GM18861 (cell line): ENCODE measurements around the gene MBLAC1.

Experiments used
- ATAC-seq: cut with Tn5 transposase; IDR thresholded peaks from one replicate; pipeline ENCODE4 v1.9.1; 2021; ENCODE audit not compliant: unreplicated experiment

The MBLAC1 gene

DNA sequence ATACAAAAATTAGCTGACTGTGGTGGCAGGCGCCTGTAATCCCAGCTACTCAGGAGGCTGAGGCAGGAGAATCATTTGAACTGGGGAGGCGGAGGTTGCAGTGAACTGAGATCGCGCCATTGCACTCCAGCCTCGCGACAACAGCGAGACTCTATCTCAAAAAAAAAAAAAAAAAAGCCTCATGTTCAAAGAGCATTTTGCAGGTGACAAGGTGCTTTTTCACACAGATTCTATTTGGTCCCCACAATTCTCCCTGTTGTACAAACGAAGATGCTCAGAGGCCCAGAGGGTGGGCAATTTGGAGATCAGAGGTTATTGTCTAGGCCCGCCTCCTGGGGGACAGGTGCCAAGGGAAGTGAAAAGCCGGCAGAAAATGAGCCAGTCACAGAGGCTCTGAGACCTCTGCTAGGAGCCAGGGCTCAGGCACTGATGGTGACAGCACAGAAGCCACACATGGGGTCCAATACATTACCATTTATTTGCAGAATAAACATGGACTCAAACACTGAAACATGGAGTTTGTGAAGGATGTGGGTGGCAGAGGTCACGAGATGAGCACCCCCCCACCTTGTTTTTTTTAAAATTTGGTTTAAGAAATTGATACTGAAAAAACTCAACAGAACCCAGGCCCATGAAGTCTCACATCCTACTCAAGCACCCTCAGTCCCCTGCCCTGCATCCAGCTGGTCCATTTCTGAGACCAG is 42.5 kb downstream of the MBLAC1 start:
- ATAC-seq: no peak

DNA sequence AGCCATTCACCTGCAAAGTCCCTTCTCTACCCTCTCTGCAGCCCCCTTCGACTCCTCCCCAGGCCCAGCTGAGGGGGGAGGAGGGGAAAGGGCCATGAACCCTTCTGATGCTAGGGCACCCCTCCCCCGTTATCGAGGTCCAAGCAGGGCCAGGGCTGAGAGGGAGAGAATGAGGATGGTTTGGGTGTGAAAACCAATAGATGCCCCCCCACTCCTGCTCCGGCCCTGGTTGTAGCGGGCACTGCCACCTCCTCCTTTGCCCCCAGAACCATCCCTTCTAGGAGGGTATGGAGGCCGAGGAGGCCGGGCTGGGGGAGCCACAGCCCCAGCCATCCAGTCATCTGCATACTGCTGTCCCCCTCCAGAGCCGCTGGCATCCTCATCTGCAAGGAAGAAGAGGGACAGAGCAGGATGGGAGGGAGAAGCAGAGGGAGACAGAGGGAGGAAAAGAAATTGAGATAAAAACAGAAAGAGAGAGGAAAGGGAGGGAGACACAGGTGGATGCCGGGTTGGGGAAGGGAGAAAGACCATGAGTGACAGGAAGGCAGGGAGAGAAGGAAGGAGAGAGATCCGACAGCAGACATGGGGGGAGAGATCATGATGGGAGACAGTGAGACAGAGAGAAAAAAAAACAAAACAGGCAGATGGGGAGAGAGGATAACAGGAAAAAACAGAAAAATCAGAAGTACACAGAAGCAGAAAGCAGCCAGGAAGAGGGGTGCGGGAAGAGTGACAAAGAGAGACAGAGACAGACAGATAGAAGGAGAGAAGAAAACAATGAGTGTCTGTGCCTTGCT is 43.5 kb downstream of the MBLAC1 start:
- ATAC-seq: no peak

DNA sequence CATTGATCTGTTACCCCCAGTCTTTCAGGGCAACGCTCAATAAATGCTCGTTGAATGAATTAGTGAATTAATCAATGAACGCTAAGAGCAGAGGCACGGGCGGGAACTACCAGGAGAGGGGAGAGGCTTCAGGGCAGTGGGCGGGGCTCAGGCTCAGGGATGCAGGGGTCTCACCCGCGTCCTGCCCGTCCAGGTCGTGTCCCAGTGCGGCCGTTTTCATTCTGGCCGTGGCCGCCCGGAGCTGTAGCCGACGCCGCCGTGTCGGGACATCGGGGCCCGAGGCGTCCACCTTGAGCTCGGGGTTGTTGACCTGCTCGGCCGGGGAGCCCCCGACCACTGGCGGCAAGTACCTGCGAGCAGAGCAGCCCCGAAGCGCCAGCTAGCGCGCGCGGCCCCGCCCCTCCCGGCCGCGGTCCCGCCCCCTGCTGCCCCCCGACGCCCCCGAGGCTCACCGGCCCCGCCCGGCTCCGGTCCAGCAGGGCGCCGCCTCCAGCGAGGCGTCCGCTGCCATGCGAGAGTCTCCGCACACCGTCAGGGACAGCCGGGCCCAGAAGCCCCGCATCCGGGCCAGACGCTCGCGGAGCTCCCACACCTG is 44.4 kb downstream of the MBLAC1 start:
- no peak for ATAC-seq

DNA sequence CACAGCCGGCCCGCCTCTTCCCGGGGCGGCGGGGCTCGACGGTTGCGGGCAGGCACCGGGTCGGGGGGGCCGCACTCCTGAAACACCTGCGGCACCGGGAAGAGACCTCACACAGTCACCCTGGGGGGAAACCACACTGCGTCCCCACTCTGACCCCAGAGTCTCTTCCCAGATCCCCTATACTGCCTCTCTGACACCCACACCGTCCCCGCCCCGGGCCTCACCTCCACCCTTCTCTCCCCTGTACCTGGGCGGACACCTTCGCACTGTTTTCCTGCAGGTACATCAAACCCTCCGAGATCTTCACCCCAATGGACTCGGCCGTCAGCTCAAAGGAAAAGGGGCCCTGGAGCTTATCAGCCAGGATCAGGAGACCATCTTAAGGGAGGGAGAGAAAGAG is 45.1 kb downstream of the MBLAC1 start:
- no peak for ATAC-seq

DNA sequence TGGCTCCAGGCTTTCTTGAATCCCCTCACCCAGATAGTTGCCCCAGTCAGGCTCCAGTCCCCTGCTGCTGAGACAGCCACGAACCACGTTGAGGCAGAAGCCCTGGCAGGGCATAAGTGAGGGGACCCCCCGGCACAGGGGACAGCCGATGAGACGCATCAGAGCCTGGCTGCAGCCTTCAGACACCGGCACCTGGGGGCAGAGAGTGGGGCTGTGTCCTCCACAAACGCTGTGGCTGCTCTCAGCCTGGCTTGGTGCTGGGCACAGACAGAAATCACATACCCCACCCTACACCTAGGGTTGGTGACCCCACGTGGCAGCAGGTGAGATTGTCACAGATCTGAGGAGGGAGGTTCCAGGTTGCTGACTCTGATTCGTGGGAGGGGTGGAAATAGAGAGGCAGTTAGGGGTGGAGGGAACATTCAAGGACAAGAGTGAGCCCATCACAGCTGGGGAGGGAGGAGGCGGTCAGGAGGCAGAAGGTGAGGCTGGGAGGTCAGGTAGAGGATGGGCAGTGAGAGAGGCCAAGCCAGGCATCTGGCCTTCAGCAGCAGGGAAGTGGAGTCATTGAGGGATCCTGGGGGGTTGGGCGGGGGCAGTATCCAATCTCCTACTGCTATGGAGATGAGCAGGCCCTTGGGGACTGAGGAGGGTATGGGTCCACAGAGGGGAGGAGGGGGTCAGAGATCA is 47.2 kb downstream of the MBLAC1 start:
- ATAC-seq: no peak

DNA sequence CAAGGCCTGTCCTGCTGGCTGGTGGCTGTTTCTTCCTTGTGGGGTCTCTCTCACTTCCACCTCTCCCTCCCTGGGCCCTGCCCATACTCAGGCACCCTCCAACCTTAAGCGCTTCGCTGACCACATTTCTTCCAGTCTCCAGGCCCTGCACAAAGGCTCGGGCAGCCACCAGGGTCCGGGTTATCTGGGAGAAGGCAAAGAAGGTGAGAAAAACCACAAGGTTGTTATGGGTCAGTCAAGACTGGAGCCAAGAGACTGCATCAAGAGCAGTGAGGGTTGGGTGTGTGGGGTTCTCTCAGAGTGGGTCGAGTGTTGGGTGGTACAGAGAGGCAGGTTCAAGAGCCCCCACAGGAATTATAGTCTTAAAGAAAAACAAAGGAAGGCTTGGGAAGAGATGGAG is 47.8 kb downstream of the MBLAC1 start:
- ATAC-seq: no peak

DNA sequence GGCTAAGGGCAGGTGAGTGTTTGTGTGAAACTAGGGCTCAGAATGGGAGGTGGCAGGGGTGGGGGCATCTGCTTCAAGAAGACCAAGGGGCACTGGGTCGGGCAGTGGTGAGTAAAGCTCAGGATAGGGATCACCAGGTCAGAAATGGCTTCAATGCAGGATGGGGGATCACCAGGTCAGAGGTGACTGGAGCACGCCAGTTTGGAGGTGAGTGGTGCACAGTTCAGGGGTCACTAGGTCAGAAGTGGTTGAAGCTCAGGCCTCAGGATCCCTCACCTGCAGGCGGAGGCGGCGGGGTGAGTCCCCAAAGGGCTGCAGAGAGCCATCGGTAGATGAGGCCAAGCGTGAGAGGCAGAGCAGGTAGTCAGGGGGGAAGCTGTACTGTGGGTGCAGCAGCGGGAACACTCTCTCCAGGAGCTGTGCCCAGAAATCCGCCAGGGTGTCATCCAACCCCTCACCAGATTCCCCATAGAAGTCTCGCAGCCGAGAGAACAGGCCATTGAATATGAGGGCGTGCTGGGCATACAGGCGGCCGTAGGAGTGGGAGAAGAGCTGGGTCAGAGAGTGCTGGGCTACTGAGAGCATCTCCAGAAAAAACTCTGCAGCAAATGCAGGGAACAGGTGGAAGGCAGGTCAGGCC is 48.6 kb downstream of the MBLAC1 start:
- ATAC-seq: no peak

DNA sequence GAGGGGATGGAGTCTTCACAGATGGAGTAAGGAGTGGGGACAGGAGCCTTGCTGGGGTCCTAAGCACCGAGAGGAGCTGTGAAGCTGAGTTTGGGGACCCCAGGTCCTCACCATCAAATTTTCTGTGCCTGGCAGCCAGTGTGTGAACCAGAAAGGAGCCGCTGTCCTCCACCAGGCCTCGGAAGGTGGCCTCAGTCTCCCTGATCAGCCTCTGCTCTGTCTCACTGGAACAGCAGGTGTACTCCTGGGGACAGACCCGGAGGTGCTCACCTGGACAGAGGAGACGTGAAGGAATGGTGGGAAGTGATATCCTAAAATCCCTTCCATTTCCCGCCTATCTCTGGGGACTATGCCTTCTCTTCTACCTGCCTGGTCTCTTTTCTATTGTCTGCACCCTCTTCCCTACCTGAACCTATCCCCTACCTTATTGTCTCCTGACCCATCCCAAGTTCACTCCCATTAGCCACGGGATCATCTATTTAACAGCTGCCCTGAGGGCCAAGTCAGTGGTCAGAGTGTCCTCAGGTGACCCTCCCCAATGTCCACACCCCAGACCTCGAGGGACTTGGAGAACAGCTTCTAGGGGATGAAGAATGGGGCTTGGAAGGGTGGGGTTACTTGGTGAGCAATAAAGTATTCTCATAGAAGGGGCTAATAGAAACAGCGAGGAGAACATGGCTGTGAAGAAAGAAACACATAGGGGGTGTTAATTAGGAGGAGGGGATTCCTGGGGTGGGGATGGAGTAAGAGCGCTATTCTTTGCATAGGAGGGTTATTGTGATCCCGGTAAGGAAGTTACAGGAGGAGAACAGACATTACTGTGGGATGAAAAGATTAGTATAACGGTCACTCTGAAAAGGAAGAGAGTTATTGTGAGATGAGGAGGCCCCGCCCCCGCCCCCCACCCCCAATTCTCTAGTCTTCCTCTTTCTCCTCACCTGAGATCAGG is 49.6 kb downstream of the MBLAC1 start:
- no peak for ATAC-seq

DNA sequence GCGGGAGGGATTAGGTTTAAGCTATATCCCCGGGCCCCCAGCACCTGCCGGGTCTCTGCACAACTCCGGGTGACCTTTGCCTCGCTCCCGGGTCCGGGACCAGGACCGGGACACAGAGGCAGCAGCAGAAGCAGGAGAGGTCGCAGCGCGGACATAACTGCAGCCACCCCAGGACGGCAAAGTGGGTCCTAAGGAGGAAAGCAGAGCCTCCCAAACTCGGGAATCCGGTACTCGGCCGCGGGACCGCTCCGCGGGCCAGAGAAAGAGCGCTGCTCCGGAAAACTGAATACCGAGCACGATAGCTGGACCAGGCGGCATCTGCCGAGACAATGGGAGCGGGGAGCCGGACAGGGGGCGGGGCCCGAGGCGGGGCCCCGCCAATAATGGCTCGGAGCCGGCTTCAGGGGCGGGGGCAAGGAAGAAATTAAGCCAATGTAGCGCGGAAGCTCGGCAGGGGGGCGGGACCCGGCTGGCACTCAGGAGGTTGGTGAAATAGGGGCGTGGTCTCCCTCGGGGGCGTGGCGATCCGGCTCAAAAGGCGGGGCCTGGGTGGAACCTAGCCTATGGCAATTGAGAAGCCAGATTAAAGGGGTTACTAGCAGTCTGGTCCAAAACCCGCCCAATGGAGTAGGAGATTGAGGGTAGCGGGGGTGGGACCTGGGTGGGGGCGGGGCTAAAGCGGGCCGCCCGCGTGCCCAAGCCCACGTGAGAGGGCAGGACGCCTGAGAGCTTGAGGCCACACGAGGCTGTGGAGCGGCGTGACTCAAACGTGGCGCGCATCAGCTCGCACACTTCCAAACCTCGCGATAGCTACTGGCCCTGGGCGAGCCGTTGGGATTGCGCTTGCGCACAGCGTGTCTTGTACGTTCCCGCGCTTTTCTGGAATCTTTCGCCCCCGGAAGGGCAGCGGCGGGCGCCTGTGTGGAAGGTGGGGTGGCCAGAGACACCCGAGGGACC is 50.6 kb downstream of the MBLAC1 start, which contains the start of the genes GPC2 and STAG3:
GPC2 (minus strand) TSS at position 337 of the 957 bp plus-strand sequence; CDS start at position 155, 182 bp downstream.
STAG3 (plus strand) TSS at position 874 of the 957 bp plus-strand sequence. CDS start 2,639 bp downstream, outside the sequence.
- peak; percentile 71 for ATAC-seq
